Heart left ventricle (tissue), 16 donors: ENCODE measurements around the gene ABHD17A. TPM values are rescaled to one million over a fixed set of nuclear protein-coding genes. Genes with fewer than 3 reads are reported as not detected.
A peak's percentile ranks its signal among the peaks of the same experiment; 100 is the strongest.

Experiments used
- ATAC-seq, 4 donors: fragments of 200-7000 bp; cut with Tn5 transposase; one replicate each; pipeline ENCODE4 v1.9.1; 2020 to 2022; ENCODE audit warnings: moderate library complexity in 4 of 4, mild to moderate bottlenecking in 3 of 4, moderate number of reproducible peaks in 1 of 4
- DNase-seq, 5 donors: peaks; one replicate each; pipeline ENCODE4 v3.0.0-alpha.2; 2020
- H3K27ac ChIP-seq, 12 donors: fragments of 200-600 bp; sonication (generic) in 4 of 12; one replicate each; pipeline versions ENCODE4 v1.5.0 to v1.8.0; 2016 to 2022; ENCODE audit warnings: mild to moderate bottlenecking in 2 of 12
- H3K27me3 ChIP-seq, 9 donors: fragments of 200-600 bp; sonication (generic) in 2 of 9; one replicate each; pipeline versions ENCODE4 v1.5.1 to v1.8.0; 2016 to 2022; ENCODE audit warnings: mild to moderate bottlenecking in 3 of 9
- H3K36me3 ChIP-seq, 9 donors: fragments of 200-600 bp; sonication (generic) in 2 of 9; one replicate each; pipeline versions ENCODE4 v1.5.0 to v1.8.0; 2018 to 2022; ENCODE audit warnings: mild to moderate bottlenecking in 2 of 9
- H3K4me1 ChIP-seq, 12 donors: fragments of 200-600 bp; sonication (generic) in 4 of 12; one replicate each; pipeline versions ENCODE4 v1.5.0 to v1.8.0; 2016 to 2022; ENCODE audit warnings: mild to moderate bottlenecking in 3 of 12
- H3K4me3 ChIP-seq, 12 donors: fragments of 200-600 bp; sonication (generic) in 4 of 12; one replicate each; pipeline versions ENCODE4 v1.5.0 to v1.8.0; 2017 to 2022; ENCODE audit warnings: mild to moderate bottlenecking in 9 of 12, moderate library complexity in 4 of 12
- H3K9me3 ChIP-seq, 12 donors: fragments of 200-600 bp; sonication (generic) in 4 of 12; one replicate each; pipeline versions ENCODE4 v1.5.0 to v1.8.0; 2016 to 2022; ENCODE audit warnings: mild to moderate bottlenecking in 1 of 12
- POLR2A ChIP-seq, 2 donors: fragments of 450-650 bp; IDR thresholded peaks; one replicate each; pipeline ENCODE4 v1.6.1; 2017; ENCODE audit warnings: antibody characterized with exemption in 2 of 2, mild to moderate bottlenecking in 2 of 2, moderate library complexity in 2 of 2
- WGBS, 4 donors: extraction: QIAGEN DNeasy Blood & Tissue Kit in 2 of 4; methylation state at CpG; one replicate each; pipeline versions ENCODE4 v1.1.5 to v1.1.7; 2013 to 2018; 5-methylcytosine and 5-hydroxymethylcytosine counted together
- intact Hi-C, 10 donors: fragments of 100-400 bp; cut with DNase I; formaldehyde crosslinking; loops; one replicate each; pipeline versions ENCODE4 v1.11.1 to v1.14.2; 2022
- polyA plus RNA-seq, 2 donors: library from polyadenylated mRNA; stranded (reverse); fragments of 200-250 nt; gene quantifications; one replicate each; pipeline ENCODE4 v1.2.3, GENCODE V29; 2013
- total RNA-seq, 9 donors: library from RNA; depleted of rRNA in 2 of 9; stranded (reverse); fragments of >200 nt in 2 of 9; fragmentation: NEBNext Ultra II Directional in 3 of 9; extraction: Animal tissue kit (Norgen Biotek cat#: 25700) in 3 of 9; gene quantifications; one replicate each; pipeline versions ENCODE4 v1.1.0 to v1.2.4, GENCODE V29; 2016 to 2023
- TF ChIP-seq, protein P1 (sequence below), 12 donors: fragments of 200-600 bp; sonication (generic) in 4 of 12; IDR thresholded peaks; one replicate each; pipeline versions ENCODE4 v1.5.0 to v1.8.0; 2018 to 2022; ENCODE audit warnings: antibody characterized with exemption in 12 of 12, mild to moderate bottlenecking in 5 of 12
- donor health status: ischemic (EF 13 %, LVEDD 7.1; RV severe dilation, severe dysfunction).
- donor health status: healthy with polysubstance abuse.
- donor health status: DM: no; HTN: yes; CAD: no.
- donor health status: DM: no; HTN: no; CAD: no.
- donor health status: ischemic (EF 25% LVEDD 6.9; RV normal size, moderate dysfunction).
- donor health status: ischemic (EF 25% LVEDD 5.7; RV mildly dilated, moderate dysfunction).
- donor health status: healthy.
- donor health status: DM: yes; HTN: yes; CAD: no.
- donor health status: ischemic (EF 35%, LVEDD 5.7; RV mildly dilated, moderate dysfunction).
- donor health status: nonischemic (EF 11% LVEDD 7.7; RV severe dilation, severe dysfunction).
- donor health status: DM: yes; HTN: yes; CAD: no.
- donor health status: PGD.
- donor health status: ischemic (EF 29% LVEDD 5.4; RV normal size, mild dysfunction).
- donor health status: nonischemic (EF 23%, LVEDD 6.1; RV moderate dilation, normal function).

ABHD17A gene
- total and polyA plus RNA-seq, 11 donors = 48.5 to 121 (median 59.2) TPM

DNA sequence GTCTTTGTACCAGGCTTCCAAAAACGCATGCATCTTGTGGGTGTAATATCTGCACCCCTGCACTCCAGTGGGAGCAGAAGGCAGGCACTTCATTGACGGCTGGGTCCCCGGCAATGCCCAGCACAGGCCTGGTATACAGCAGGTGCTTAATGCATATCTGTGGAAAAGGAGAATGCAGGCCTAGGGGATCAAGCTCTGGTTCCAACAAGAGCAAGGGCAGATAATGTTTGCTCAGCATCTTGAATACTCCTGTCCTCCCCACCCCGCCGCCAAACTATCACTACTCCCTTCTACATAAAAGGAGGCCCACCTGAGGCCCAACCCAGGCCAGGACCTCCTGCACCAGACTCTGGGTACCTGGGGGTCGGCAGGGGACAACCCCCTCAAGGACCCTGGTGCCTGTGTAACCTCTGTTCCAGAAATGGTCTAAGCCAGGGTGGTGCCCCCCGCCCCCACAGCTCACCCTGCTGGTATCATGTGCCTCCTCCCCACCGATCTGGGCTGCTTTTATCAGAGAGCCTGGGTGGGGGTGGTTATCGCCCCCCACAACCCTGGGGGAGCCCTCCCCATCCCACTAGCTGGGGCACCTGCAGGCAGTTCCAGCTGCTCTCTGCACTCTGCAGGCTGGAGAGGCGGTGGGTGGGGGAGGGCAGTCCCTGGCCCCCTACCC lies 26.7 kb downstream of the ABHD17A start:
- Histone ChIP-seq H3K9me3 (no peaks in the 10 kb centered on the region), H3K36me3 (peaks cover 0 to 6% (median 0%) of the 10 kb centered on the region in 9 donors), H3K27ac (peak overlapping the region in 10 of 12 donors; percentile 34 to 98 (median 91)), H3K4me3 (no peak overlapping the region), H3K27me3 (no peaks in the 10 kb centered on the region), H3K4me1 (peaks cover 3 to 90% (median 72%) of the 10 kb centered on the region in 12 donors)
- intact Hi-C loops = no loop called here
- DNase-seq (peak in 1 of 5 donors; percentile 29), ATAC-seq (no peak)
- TF ChIP-seq, protein P1, sequence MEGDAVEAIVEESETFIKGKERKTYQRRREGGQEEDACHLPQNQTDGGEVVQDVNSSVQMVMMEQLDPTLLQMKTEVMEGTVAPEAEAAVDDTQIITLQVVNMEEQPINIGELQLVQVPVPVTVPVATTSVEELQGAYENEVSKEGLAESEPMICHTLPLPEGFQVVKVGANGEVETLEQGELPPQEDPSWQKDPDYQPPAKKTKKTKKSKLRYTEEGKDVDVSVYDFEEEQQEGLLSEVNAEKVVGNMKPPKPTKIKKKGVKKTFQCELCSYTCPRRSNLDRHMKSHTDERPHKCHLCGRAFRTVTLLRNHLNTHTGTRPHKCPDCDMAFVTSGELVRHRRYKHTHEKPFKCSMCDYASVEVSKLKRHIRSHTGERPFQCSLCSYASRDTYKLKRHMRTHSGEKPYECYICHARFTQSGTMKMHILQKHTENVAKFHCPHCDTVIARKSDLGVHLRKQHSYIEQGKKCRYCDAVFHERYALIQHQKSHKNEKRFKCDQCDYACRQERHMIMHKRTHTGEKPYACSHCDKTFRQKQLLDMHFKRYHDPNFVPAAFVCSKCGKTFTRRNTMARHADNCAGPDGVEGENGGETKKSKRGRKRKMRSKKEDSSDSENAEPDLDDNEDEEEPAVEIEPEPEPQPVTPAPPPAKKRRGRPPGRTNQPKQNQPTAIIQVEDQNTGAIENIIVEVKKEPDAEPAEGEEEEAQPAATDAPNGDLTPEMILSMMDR (IDR thresholded peaks at IDR 0.05) = no peak
- no peak for TF ChIP-seq POLR2A (IDR thresholded peaks at IDR 0.05)
- 76 to 82% (median 78%) methylated on average over 4 to 10 of the region's 10 CpGs for WGBS, 4 donors

DNA sequence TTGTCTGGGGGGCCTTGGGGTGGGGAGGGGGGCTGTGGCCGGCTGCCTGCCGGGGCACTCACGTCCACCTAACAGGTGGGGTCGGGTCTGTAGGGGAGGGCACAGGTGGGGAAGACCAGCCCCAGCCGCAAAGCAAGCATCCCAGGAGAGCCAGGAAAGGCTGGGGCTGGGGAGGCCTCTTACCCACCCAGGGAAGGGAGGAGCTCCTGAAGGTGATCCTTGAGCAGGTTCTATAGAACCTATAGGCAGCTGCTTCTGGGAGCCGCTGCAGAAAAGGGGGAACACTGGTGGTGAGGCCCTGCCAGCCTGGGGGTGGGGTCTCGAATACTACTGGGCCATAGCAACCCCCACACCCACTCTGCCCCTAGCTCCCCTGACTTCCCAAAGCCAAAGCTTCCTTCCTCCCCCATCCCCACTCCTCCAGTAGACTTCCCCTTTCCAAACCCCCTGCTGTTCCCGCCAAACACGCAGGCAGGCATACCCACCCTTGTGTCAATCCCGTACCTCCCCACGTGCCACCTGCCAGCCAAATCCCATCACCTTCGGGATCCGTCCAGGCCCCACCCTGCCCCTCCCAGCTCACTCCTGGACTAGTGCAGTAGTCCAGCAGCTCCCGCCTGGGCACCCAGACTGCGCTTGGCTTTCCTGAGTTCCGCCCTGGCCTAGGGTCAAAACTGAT lies 27.5 kb downstream of the ABHD17A start:
- H3K9me3 ChIP-seq = no peaks in the 10 kb centered on the region
- DNase-seq (peak in 3 of 5 donors; percentile 36 to 65 (median 46)), ATAC-seq (no peak)
- intact Hi-C loops = no loop called here
- H3K4me1 ChIP-seq = peaks cover 8 to 98% (median 74%) of the 10 kb centered on the region in 12 donors
- WGBS, 4 donors = 64 to 74% (median 68%) methylated on average over 11 to 16 of the region's 16 CpGs
- peak overlapping the region; percentile 79 to 98 (median 91) for H3K27ac ChIP-seq
- no peaks in the 10 kb centered on the region for H3K27me3 ChIP-seq
- H3K4me3 ChIP-seq = peak overlapping the region in 11 of 12 donors; percentile 44 to 71 (median 62)
- TF ChIP-seq POLR2A (IDR thresholded peaks at IDR 0.05) = no peak
- TF ChIP-seq, protein P1 (IDR thresholded peaks at IDR 0.05) = no peak
- H3K36me3 ChIP-seq = peaks cover 0 to 6% (median 0%) of the 10 kb centered on the region in 9 donors

DNA sequence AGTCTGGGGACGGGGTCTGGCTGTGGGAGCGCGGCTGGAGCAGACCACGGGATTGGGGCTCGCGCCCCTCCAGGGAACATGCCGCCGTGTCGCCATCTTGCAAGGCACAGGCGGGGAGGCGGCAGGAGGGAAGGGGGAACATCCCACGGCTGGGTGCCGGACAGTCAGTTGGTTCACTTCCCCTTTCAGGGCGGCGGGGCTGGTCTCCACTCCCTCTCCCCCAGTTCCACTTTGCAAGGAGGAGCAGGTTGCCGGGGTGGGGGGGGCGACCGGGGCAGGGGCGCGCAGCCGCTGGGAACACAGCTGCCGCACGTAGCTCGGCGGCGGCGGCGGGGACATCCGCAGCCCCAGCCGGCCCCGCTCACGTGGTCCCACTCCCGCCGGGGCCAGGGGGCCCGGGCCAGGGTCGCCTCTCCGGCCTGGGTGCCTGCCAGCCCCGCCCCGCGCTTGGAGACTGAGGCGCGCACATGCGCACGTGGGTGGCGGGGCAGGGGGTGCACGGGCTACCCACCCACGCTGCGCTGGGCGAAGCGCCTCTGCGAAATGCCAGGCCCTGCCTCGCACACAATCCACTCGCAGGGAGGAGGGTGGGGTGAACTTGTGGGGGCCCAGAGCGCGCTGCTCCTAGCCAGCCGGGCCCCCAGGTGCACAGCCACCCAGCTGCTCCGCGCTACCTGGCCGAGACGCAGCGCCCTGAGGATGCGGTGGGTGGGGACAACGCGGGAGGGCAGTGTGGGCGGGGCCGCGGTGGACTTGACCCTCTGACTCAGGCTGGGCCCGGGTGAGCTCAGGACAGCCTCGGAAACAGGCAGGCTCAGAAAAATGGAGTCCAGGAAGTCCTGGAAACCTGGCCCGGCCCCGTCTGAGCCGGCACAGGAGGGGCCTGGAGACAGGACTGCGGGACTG lies 28.3 kb downstream of the ABHD17A start:
- Histone ChIP-seq H3K27me3 (peaks cover 0 to 3% (median 0%) of the 10 kb centered on the region in 9 donors), H3K9me3 (no peaks in the 10 kb centered on the region), H3K36me3 (peaks cover 0 to 6% (median 0%) of the 10 kb centered on the region in 9 donors), H3K4me3 (peak overlapping the region; percentile 38 to 71 (median 58)), H3K4me1 (peaks cover 8 to 100% (median 70%) of the 10 kb centered on the region in 12 donors), H3K27ac (peak overlapping the region; percentile 79 to 98 (median 91))
- 0 to 14% (median 3%) methylated on average over 2 to 73 of the region's 73 CpGs for WGBS, 4 donors
- intact Hi-C loops = no loop called here
- DNase-seq (peak; percentile 86 to 91 (median 88)), ATAC-seq (peak; percentile 18 to 58 (median 51))
- peak in 1 of 2 donors; percentile 12 for TF ChIP-seq POLR2A (IDR thresholded peaks at IDR 0.05)
- TF ChIP-seq, protein P1 (IDR thresholded peaks at IDR 0.05) = no peak
